GM21737 (cell line): Measurements from ENCODE around the gene FUT3.
"Not testable (repeated sequence)": the region's sequence is repeated elsewhere in the genome, so short reads cannot be mapped to it uniquely, and the experiment has no call there.

Experiments
- ATAC-seq: cut with Tn5 transposase; IDR thresholded peaks from one replicate; pipeline ENCODE4 v1.9.1; 2021; ENCODE audit warnings: mild to moderate bottlenecking, moderate library complexity; ENCODE audit not compliant: unreplicated experiment

FUT3 gene

DNA sequence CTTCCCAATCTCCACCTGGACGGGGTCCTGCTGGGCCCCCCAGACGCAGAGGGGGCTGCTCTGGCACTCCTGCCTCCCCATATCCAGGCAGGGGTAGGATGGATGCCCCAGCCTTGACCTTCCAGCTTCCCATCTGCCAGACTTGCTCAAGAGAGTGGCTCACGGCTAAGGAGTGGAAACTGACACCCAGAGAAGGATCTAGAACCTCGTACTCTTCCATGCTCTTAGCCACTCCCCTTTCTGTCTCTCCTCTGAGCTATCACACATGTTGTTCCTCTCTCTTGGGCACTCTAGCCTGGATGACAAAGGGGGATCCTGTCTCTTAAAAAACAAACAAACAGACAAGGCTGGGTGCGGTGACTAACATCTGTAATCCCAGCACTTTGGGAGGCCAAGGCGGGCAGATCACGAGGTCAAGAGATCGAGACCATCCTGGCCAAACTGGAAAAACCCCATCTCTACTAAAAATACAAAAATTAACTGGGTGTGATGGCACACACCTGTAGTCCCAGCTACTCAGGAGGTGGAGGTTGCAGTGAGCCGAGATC is 31.2 kb upstream of the FUT3 start:
- ATAC-seq: no peak

DNA sequence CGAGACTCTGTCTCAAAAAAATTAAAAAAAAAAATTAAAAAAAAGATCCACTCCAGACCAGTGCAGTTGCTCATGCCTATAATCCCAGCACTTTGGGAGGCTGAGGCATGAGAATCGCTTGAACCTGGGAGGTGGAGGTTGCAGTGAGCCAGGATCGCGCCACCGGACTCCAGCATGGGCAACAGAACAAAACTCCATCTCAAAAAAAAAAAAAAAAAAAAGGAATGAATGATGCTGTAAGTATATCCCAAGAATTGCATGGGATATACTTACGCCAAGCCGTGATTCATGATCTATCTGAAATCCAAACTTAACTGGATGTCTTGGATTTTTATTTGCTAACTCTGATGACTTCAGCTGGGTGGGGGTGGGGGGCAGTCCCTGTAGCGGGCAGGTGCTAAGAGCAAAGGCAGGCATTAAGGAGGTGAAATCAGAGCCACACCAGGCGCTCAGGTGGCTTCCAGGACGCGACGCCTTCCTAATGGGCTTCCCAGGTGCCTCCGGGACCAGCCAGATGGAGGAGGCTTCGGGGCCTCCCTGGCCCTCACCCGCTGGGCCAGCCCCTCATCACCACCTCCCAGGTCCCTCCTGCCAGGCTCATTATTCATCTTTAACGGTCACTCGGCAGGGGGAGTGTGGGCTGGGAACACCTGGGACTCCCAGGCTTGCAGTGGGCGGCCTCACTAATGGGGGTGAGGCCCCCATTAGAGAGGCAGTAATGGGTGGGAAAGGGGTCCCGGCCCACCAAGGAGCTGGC is 30.5 kb upstream of the FUT3 start:
- no peak for ATAC-seq

DNA sequence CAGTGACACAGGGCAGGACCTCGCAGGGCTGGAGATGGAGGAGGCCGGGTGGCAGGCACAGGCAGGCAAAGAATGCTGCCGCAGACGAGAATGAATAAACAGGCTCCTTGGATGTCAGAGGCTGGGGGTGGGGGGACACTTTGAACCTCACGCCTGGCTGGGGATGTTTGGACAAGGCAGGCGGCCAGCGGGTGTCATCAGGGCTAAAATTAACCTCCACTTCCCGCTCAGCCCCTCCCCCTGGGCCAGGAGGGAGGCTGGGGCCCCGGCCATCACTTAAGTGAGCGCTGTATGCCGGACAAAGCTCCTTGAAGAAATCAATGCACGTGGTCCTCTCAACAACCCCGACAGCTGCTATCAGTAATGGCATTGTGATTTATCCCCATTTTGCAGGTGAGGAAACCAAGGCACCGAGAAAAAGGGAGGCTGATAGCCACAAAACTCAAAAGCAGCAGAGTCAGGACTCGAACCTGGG is 29.4 kb upstream of the FUT3 start:
- ATAC-seq: no peak

GRCh38 chr19:5880196-5880595 is 28.9 kb upstream of the FUT3 start:
- ATAC-seq: no peak

- ATAC-seq: no peak
Observed at GRCh38 chr19:5877882-5878281, 26.6 kb upstream of the FUT3 start.

GRCh38 chr19:5877427-5877826 is 26.2 kb upstream of the FUT3 start:
- no peak for ATAC-seq

DNA sequence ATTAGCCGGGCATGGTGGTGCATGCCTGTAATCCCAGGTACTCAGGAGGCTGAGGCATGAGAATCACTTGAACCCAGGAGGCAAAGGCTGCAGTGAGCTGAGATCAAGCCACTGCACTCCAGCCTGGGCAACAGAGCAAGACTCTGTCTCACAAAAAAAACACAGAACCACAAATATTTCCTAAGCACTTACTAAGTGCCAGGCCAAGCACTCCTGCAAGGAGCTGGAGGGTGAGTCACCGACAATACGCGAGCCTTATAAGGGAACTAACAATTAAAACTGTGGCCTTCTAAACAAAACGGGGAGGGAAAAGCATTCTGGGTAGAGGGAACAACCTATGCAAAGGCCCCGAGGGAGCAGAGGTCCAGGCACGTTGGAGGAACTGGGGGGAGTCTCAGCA is 23.2 kb upstream of the FUT3 start:
- ATAC-seq: not testable (repeated sequence)

GRCh38 chr19:5873617-5874199 is 22.5 kb upstream of the FUT3 start:
- ATAC-seq: no peak

DNA sequence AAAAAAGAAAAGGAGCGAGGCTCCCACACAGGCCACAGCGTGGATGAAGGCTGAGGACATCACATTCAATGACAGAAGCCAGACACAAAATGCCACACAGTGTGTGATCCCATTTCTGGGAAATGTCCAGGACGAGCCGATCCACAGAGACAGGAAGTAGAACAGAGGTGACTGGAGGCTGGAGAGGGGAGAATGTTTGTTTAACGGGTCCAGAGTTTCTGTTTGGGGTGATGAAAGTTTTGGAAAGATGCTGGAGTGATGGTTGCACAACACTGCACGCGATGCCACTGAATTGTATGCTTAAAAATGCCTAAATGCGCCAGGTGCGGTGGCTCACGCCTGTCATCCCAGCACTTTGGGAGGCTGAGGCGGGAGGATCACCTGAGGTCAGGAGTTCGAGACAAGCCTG is 19.7 kb upstream of the FUT3 start:
- no peak for ATAC-seq

- no peak for ATAC-seq
Observed at GRCh38 chr19:5867201-5868136, 16.2 kb upstream of the FUT3 start.

- no peak for ATAC-seq
Observed at GRCh38 chr19:5865772-5866171, 14.5 kb upstream of the FUT3 start.

DNA sequence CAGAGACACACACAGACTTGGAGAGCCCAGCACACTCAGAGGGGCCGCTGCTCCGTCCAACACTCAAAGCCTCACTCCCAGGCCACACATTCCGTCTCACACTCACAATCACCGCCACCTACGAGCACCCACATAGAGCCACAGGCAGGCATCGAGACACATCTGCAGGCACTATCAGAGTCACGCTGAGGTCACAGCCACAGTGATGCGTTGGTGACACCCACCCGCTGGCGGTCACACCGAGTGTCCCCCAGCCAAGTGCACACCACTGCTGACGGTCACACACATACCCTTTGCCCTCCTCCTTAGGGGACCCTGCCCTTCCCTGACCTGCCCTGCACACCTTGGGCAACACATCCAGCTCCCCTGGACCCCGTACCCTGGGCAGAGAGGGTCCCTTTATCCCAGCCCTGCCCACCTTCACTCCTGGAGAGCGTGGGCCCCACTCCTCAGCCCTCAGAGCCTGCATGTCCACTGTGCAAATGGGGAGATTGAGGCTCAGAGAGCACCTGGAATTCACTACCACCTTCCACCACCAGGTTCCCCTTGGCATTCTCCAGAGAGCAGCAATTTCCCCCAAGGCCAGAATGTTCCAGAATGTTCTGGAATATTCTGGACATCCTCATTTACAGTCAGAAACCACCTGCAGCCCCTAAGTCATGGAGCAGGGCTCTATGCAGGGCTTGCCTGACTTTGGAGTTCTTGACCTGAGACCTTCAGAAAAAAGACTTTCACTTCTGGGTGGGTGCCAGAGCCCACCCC is 13.7 kb upstream of the FUT3 start:
- no peak for ATAC-seq

GRCh38 chr19:5864013-5864720 is 12.9 kb upstream of the FUT3 start:
- ATAC-seq: no peak

- no peak for ATAC-seq
Observed at GRCh38 chr19:5863030-5863665, 11.9 kb upstream of the FUT3 start.

DNA sequence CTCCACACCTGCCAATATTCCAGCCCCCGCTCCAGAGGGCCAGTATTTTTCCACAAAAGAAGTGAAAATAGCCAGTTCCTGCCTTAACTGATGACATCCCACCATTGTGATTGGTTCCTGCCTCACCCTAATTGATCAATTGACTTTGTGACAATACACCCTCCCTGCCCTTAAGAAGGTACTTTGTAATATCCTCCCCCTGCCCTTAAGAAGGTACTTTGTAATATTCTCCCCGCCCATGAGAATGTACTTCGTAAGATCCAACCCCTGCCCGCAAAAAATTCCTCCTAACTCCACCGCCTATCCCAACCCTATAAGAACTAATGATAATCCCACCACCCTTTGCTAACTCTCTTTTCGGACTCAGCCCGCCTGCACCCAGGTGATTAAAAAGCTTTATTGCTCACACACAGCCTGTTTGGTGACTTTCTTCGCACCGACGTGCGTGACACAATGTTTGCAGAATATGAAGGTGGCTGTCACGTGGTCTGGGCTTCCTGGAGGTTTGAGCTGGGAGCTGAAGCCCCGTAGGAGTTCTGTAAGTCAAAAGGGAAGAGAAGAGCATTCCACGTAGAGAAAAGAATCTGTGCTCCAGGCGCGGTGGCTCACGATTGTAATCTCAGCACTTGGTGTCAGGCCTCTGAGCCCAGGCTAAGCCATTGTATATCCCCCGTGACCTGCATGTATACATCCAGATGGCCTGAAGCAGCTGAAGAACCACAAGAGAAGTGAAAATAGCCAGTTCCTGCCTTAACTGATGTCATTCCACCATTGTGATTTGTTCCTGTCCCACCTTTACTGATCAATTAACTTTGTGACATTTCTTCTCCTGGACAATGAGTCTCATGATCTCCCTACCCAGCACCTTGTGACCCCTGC is 6.2 kb upstream of the FUT3 start:
- ATAC-seq: no peak

- ATAC-seq: not testable (repeated sequence)
Observed at GRCh38 chr19:5855151-5855550, 3.9 kb upstream of the FUT3 start.

DNA sequence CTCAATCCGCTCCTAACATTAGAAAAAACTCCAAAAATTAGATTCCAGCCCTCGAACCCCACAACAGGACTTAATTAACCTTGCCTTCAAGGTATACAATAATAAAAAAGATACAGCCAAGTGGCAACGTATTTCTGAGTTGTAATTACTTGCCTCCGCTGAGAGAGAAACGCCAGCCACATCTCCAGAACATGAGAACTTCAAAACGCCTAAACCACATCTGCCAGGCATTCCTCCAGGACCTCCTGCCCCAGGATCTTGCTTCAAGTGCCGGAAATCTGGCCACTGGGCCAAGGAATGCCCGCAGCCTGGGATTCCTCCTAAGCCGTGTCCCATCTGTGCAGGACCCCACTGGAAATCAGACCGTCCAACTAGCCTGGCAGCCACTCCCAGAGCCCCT is 2.9 kb upstream of the FUT3 start:
- ATAC-seq: not testable (repeated sequence)

DNA sequence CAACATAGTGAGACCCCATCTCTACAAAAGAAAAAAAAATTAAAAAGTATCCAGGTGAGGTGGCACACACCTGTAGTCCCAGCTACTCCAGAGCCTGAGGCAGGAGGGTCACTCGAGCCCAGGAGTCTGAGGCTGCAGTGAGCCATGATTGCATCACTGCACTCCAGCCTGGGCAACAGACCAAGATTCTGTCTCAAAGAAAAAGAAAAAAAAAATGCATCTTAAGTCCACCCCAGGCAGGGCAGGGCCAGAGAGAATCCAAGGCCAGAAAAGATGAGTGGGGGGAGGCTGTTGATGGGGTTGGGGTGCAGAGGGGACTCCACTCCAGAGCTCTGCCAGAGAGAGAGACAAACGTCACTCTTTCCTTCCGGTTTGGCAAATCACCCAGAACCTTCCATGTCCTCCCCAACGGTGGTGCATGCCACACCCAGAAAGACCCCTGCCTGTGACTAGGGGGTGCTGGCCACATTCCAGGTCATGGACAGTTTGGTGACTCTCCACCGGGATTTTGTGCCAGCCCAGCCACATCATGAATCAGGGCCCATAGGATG is 431 bp downstream of the FUT3 start:
- no peak for ATAC-seq
